Cerebellar nuclear complex (tissue), 1 donor: ENCODE results near the gene SNX19.

Experiments
- DNase-seq, 2 experiments: peaks; one replicate each; lab custom pipeline; 2025; lab: John Stamatoyannopoulos, UW

Gene SNX19

DNA sequence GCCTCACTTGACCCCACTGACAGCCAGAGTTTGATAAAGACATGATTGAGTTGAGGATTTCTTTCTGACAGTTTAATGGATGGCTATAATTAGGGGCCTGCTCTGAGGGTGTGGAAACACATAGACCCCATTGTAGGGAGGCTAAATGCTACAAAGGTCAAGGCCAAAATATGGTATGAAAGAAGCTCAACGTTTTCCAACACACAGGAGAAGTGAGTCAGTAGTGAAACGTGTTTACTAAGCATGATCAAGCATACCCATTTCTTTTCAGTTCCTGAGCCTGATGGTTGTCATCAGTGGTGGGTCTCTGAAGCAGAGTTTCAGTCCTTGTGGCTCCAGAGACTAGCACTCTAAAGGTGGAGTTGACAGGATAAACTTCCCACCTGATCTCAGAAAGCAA, 69.7 kb downstream of the SNX19 start:
- no peak for DNase-seq

DNA sequence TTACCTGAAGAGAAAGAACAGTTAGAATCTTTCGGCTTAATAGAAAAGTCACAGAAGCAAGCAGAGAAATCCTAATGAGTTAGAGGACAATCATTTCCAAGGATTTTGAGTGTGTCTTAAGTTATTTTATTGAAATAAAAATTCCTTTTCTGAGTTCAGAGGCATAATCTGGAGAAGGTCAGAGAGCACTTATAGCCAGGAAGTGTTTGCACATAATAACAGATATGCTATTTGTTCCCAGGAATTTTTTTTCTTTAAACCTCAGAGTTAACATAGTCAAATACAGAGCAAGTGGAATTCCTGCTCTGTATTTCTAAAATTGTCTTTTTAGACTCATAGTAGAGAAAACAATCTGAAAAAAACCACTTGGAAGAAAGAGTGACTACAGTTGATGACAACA, 74.3 kb downstream of the SNX19 start:
- no peak for DNase-seq

DNA sequence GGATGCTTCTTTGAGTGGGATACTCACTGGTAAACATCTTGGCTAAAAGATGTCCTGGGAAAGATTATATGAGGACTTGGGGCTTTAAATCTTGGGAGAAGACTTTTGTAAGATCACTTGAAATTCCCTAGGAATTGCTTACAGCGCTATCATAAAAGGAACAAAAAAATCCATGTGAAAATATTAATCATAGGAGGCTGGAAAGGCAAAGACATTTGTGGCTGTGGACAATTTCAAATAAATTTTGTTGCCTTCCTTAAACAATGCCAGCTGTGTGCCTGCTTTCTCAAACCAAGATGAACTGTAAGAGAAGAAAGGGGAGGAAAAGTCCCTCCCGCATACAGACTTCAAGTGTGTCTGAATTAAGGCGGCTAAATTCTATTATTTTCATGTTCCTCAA, 75.6 kb downstream of the SNX19 start:
- DNase-seq, result no peak

DNA sequence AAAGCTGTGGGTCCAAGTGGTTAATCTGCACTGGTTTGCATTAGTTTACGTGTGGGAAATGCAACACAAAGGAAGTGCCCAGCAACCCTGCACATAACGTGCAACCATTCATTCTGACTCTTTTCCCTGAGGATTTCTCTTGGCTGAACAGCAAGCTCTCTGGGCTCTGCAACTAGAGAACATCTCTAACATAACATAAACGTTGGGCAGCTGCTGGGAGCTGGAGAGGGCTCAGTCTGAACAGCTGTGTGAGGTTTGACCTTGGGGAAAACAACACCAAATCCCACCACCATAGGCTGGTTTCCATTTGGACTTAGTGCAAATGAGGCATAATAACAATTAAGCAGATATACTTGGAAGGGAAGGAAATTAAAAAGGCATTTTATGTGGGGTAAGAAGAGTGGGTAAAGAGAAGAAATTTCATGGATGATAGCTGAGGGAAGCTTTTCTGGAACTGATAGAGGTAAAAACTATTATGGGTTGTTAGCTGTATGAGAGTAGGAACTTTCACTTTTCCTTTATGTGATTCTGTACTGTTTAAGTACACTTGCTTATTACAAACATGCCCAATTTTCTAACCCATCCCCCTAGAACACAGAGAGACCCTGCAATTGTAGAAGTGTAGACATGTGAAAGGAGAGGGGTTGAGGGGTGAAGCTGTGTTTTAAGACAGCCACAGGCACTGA, 76.2 kb downstream of the SNX19 start:
- no peak for DNase-seq

DNA sequence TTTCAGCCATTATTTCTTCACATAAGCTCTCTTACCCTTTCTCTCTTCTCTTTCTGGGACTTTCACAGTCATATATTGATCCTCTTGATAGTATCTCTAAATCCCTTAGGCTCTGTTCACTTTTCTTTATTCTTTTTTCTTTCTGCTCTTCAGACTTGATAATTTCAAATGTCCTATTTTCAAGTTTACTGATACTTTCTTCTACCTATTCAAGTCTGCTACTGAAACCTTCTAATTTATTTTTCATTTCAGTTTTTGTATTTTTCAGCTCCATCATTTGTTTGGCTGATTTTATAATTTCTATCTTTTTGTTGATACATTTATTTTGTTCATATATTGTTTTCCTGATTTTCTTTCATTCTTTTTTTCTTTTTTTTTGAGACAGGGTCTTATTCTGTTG, 79.1 kb downstream of the SNX19 start:
- DNase-seq, result no peak

DNA sequence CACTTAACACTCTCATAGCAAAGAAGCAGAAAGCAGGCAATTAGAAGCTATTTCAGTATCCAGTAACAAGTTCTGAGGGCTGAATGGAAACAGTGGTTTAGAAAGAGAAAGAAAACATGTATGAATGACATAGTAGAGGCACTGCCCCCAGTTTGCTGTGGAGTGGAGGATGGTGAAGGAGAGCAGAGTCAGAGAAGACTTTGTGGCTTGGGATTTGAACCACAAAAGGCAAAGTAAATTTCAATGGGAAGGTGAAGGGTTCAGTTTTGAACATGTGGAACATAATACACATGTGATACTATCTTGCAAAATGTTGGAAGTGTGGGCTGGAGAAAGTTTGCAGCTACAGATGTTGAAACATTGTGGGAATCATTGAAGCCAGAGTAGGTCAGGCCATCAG, 81.4 kb downstream of the SNX19 start:
- no peak for DNase-seq

DNA sequence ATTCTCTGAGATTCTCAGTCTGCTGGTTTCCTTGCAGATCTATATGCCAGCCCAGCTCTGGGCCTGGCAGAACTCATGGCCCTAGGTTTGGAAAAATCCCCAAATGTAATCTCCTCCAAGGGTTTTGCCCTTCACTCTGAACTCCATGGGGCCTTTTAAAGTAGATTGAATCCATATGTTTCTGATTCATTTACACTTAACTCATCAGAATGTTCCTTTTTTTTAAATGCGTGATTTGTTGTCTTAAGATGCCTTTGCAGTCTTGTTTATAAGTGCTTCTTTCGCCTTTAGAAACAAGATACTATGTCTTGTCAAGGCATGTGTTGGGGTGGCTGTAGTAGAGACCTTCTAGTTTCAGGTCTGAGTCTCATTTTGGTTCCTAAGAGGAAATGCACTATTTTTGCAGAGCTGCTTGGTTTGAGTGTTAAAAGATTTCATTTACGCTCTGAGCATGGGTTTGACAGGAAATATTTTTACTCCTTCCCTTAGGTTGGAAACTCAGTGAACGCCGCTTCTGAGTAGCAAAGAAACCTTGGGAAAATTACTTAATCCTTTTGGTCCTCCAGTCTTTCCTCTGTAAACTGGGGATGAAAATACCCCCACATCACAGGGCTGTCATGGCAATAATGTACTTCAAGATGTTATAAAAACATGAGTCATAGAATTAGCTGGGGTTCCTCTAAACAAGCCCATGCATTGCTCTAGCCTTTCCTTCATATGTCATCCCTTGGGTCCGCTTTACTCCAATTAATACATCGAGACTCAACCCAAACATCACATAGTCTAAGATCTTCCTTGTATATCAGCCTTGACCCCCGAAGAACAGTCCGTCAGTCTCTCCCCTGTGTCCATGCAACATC, 83.5 kb downstream of the SNX19 start:
- no peak for DNase-seq

DNA sequence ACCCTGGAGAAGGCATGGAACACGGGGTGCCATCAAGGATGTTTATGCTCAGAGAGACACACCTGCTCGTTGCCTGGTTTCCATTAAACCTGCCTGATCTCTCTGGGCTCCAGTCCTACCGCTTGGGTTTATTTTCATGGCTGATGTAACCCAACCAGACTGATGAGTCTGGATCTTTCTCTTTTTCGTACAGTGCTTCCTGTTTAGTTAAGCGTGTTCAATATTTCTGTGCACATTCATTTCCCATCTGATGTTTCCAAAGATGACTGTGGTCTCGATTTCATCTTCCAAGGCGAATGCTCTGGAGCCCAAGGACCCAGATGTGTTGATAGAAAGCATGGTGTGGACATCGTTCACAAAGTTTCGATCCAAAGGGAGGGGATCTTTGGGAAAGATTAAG, 84.3 kb downstream of the SNX19 start:
- DNase-seq, result no peak

DNA sequence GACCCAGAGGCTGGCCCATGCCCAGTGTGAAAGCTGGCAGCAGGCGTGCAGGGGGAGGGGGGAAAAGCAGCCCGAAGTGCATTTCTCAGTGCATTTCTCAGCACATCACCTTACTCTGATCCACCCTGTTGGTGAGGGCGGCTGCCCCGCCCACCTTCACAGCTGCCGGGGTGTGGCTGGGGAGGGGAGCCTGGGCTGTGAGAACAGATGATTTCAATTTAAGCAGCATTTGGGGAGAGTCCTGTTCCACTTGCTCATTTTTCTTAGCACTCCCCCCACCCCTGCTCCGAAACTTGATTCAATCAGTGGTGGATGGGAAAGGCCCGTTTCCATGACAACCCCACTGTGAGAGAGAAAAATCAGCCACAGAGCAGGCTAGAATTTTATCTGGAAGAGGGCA, 84.8 kb downstream of the SNX19 start:
- no peak for DNase-seq

DNA sequence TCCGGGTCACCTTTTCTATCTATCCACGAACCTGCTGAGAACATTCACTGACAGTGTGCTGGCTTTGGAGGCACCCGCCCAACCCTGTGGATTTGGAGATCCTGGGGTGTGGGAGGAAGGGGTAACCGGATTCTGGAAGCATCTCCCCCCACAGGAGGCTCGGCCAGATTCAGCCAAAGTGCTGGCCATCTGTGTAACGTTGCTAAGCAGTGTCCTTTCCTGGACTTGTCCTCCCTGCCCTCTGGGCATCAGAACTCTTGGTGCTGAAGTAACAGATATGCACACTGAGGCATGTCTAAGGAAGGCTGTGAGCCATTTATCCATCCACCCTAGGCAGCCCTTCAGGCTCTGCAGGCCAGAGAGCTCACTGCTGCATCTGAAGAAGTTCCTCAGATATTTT, 85.7 kb downstream of the SNX19 start:
- no peak for DNase-seq

DNA sequence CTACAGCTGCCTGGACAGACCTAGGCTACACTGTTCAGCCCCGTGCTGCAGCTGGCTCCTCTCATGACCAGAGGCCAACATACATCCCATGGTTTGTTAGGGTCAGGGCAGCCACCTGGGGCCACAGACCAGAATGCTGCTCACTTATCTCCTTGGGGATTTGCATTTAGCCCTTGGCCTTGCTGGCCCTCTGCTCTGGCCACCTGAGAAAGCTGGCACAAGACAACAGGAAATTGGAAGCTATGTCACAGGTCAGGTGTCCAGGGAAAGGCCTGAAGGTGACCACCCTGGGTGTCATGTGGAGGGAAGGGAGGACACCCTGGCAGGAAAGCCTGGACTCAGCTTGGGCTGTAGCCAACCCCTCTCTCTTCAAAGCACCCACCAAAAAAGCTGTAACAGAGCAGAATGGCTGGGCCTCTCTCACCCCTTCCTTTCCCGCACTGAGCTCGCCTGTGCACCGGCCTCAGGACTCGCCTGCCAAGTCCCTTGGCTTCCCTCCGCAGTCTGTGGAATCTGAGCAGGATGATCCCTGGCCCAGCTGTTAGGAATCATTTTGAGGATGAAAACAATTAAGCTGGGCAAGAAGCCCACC, 86.3 kb downstream of the SNX19 start:
- no peak for DNase-seq

DNA sequence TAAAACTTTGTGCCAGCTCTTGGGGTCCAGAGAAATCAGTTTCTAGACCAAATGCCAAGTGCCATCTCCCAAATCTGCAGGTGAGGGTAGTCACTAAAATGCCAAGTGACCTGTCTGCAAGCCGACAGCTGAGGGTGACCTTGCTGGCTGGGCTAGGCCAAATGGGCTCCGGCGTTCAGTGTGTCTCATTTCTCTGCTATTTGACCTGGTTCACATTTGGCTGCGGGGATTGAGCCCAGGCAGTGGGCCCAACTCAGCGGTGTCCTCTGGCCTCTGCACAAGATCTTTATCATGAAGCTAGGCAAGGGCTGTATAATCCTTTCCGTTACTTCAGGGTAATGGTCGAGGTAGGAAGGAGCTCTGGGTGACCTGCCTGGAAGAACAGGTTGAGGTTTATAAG, 87.5 kb downstream of the SNX19 start:
- no peak for DNase-seq

DNA sequence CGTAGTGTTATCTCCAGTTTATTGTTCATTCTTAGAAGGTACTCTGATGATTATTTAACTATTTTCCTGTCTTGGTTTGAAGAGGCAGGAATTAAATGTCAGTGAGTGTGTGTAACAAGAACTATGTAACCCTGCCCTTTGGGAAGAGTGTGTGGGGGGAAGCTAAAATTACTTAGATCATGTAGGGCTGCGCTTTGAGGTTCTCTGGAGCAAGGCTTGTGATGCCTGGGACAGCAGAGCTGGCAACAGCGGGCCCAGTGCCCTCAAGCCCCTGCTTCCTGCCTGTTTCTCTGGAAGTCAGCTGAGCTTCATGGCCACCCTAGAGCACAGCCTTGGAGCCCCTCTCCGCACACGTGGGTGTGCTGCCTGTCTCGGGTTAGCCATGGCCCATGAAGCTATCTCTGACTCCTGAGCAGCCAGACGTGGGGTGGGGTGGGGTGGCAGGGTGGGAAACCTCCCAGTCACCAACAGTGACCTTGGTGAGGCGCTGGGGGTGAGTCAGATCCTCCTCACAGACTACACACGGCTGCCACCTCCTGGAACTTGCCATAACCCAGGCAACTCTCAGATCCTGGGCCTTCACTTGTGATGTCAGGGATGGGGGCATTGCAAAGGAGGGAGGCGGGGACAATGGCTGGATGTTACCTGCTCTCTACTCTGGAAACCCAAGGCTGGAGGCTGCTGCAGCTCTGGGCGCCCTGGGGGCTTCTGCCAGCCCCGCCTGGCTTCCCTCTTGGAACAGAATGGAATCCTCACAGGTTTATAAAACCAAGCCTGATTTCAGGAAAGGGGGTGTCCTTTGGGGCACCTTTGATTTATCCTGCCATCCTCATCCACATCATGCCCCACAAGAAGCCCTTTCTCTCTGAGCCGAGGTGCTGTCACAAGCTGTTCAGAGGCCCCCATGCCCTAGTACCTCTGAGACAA, 88.6 kb downstream of the SNX19 start:
- no peak for DNase-seq

DNA sequence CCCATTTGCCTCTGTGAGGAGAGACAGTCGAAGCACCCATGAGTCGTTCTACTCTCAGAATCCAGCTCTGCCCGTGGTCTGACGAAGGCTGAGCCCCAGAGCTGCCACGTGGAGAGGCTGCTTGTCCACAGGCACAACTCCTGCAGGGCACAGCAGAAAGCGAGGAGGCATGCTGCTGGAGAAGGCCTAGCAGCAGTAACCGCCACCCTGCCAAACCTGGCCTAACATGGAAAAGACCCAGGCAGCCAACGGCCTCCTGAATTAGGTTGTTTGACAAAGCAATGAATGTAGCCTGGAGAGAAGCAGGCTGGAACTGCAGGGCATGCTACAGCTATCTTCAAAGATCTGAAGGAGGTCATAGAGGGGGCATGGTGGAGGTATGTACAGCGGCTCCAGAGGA, 89.7 kb downstream of the SNX19 start:
- DNase-seq, result no peak

DNA sequence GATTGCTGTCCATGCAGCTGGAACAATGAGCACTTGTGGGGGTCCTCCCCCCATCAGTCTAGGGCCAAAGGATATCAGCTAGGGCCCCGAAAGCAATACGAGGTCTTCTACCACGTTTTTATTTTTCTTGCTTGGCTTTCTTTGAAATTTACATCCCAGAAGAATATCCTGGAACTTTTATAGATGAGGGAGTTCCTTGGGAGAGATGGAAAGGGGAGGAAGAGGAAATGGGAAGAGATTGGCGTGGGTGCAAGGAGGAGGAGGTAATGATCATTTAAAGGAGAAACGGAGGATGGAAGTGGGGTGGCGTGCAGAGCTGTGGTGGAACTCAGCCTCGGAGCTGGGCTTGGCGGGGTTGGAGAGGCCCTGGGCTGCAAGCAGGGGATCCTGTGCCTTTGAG, 90.3 kb downstream of the SNX19 start:
- DNase-seq, result no peak

DNA sequence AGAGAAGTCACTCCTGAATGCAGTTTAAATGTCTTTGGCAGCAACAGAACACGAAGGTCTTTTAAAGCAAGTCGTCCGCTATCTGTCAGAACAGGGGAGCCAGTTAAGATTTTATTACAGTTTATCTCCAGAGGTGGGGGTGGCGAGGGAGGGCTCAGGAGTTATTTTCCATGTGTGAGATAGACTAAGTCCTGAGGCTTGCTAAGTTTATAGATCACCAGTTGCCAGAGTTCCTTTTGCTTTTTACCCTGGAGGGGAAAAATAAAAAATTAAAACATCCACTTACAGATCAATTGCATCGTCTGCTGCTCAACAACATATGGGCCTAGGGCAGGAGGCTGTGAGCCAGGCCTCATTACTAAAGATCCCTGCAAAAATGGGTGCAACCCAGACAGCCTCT, 90.7 kb downstream of the SNX19 start:
- DNase-seq, result no peak
